Raji (cell line): Measurements from ENCODE around the gene C1orf87.

Experiments
- POLR2A ChIP-seq: IDR thresholded peaks from 2 replicates; pipeline ENCODE4 v1.6.1; 2011; ENCODE audit warnings: low read depth, low read length, control low read depth; ENCODE audit not compliant: insufficient read depth

The C1orf87 gene, protein sequence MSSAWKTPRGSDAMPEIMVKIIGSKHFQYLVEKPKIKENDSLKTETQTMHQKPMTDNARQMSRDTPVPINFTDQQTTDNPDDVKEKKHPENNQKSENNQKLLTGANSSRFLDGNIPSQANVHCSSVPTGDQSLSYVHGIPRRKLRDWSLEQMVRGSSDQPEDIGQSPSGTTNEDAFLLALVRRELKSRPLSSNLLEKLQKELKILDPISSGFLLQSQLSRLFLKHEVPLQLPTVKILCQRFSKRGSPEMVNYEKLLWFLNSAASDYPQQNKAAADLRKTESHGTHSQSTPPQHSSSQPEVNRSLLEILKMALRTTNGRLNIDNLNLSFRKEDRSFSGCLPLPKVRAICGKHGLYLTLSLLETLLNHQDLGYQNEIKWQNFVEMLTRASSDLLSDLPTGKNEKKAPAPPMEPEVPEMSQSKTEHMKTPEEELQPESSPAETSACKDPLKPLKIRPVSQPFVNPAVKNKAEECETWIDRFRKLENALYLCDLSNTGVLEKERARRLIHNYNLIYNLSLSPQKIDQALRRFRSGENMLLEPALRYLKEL

DNA sequence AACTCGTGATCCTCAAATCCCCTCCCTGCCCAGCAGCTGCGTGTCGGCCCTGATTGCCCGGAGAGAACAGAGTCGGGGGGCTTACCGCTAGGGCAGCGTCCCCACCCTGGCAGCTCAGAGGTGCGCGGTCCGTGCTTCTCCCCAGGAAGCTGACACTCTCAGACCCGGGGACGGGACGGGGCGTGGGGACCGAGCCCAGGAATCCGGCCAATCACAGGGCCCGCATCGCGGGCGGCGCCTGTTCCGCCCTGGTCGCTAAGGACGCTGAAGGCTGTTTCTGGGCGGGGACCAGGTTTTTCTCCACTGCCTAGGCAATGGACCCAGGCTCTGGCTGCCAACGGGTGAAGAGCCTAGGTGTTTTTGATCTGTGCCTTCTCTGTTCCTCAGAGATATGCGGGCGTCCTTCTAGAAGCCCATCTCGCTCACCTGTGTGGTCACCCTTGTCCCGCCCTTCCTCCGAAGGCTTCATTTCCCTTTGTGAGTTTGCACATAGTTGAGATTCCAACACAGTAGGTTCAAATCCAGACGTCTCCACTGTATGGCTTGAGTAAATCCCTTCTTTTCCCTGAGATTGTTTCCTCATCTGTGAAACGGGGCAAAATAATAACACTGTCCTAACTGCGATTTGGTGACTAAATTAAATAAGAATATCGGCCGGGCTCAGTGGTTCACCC is at the start of gene C1orf87:
C1orf87 (minus strand) TSS at position 166 of the 674 bp plus-strand sequence. CDS start 1,127 bp downstream, outside the sequence.
- TF ChIP-seq POLR2A, result no peak

DNA sequence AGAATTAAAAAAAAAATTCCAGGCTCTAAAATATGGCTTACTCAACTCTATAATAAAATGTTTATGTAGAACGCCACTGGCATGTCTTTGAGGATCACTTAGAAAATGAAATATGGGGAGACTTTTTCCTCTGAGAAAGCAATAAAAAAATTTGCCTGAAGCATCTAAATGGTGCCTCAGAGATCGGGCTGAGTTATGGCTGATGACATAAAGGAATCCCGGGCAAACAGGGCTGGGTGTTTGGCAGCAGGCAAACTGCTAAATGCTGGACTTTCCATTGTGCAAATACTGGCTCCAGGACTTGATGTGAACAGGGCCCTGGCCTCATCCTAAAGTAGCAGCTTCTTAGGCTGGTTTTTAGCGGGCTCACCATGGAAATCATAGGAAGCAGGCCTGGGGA is 44.5 kb upstream of the C1orf87 start:
- no peak for TF ChIP-seq POLR2A

DNA sequence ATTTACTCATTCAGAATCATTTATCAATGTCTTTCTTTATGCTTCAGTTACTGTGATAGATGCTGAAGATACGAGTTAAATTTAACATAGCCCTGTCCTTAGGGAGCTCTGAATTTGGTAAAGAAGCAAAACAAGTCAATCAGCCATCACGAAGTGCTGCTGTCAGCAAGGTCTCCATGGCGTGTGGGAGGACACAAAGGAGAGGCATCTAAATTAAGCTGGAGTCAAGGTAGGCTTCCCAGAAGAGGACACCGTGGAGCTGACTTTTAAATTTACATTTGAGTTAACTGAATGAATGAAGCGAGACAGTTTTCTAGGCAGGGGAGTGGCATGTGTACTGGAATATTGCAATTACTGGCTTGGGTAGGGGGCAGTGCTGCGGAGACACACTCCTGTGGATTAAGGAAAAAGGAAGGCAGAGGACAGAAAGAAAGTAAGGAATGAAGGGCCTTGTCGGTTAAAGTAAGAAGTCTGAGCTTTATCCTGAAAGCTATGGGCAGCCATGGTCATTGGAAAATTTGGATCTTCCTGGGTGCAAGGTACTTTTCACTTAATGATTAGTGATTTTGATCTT is 41.3 kb upstream of the C1orf87 start:
- TF ChIP-seq POLR2A, result no peak

DNA sequence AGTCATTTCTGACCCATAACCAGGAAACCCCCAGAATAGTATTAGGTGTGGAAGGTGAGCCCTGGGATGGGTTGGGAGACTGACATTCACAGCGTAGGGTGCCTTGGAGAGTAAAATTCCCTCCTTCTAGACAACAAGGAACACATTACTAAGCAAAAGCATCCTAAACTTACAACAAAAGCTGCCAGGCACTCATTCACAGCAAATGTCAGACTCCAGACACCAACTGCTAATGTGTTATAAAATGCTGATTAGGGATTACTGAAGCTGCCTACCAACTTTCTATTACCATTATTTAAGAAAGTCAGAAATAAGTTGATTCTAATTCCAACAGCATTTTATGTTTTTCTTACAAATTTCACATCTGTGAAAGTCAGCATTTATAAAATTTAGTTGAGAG is 40.0 kb upstream of the C1orf87 start:
- TF ChIP-seq POLR2A, result no peak

DNA sequence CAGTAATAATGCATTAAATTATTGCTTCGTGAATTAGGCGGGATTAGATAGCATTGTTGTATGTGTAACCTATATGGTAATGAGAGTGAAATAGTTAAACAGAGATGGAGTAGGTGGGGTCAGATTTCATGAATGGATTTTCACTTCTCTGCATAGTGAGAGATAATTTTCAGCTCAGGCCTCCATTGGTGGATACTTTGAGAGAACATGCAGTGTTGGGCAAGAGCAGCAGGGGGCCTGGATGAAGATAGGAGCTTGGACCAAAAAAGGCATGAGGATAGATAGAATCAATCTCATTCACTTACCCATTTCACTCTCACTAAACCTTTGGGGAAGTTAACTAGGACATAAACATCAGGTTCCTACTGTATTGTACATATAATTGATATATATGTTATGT is 39.5 kb upstream of the C1orf87 start:
- no peak for TF ChIP-seq POLR2A

DNA sequence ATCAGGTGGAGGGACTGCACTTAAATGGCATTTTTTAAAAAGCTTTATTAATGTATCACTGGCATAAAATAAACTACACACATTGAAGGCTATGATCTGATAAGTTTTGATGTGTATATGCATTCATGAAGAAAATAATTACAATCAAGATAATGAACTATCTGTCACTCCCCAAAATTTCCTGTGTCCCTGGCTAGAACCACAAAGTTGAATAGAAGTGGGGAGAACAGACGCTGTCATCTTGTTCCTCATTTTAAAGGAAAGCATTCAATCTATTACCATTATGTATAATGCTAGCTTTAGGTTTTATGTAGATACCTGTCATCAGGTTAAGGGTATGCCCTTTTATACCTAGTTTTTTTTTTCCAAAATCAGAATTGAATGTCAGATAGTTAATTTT is 38.1 kb upstream of the C1orf87 start:
- TF ChIP-seq POLR2A, result no peak

DNA sequence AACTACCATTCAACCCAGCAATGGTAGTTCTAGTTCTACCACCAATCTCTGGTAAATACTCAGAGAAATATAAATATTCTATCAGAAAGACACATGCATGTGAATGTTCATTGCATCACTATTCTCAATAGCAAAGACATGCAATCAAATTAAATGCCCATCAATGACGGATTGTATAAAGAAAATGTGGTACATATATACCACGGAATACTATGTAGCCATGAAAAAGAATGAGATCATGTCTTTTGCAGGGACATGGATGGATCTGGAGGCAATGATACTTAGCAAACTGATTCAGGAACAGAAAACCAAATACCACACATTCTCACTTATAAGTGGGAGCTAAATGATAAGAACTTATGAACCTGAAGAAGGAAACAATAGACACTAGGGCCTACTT is 37.5 kb upstream of the C1orf87 start:
- TF ChIP-seq POLR2A, result no peak

DNA sequence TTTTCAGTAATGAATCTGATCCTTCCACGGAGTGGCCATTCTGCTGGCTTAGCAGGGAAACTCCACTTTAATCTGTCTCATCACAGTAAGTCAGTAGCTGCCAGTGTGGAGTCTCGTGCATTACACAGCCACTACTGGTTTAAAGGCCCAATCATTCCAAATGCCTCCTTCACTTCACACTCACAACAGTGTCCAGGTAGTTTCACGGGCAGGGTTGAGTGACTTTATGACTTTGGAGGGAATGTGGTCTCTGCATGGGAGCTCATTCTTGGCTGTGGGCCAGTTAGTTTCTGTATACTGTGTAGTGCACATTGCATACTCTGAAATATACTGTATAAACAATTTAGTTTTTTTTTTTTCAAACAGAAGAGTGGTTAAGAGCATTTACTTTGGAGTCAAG is 34.6 kb upstream of the C1orf87 start:
- no peak for TF ChIP-seq POLR2A

DNA sequence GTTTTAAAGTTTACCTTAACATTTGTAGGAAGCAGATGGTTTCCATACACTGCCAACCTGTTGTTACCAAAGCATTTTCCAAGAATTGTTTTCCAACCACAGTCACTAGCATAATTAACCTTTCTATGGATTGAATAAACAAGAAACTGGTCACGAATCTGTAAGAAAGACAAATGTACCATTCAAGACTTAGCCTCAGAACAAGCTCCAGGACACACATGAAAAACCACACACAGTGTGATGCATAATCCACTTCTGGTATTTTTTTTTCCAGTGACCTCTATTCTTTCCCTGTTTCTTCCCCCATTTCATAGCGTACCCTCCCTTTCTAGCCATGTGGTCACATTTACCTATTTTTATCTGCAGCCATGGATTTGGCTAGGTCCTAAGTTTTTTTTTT is 29.6 kb upstream of the C1orf87 start:
- no peak for TF ChIP-seq POLR2A

DNA sequence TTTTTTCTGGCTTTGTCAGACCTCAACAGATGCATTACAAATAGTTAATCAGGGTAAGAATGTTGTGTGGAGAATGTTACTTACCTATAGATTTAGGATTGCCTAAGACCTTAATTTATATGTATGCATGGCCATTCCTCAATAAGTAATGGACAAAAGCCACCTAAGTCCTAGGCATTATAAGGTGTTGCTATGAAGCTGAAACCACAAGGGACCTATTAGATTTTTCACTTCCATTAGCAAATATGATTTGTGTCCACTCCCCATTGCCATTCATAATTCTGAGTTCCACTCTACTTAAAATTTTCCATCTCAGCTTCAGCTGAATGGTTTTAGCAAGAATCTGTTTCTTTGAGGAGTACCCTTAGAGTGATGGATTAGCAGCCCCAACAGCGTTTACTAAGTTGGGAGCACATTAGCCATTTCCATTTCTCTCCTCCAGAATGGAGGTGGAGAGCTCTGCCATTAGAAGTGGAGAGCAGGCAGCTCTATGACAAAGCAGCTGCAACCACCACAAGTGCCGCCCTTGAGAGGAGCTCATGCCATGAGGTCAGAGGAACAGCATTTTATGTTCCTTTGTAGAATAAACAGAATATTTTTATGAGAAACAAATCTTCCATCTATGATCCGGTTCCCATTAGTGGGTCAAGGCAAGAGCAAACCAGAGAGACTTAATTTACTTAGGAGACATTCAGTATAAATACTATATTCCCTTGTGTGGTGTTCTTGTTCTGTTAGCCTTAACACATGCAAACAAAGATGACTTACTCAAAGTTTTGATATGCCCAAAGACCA is 28.9 kb upstream of the C1orf87 start:
- no peak for TF ChIP-seq POLR2A

DNA sequence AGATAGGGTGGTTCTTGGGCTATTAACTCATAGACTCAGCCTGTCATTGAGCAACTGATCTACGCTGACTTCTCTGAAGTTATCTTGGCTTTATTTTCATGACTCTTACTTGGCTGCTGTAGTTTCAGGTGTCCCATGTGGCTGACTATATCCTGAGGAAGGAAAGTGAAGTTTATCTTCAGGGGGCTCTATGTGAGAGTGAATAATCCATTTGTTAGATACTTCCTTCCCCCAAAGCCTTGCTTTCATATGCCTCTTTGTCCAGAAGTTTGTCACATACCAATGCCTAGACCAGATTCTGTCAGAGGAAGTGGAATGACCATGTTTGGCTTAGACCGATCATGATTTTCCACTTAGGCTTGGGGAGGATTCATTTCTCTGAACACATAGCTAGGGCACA is 27.9 kb upstream of the C1orf87 start:
- no peak for TF ChIP-seq POLR2A

DNA sequence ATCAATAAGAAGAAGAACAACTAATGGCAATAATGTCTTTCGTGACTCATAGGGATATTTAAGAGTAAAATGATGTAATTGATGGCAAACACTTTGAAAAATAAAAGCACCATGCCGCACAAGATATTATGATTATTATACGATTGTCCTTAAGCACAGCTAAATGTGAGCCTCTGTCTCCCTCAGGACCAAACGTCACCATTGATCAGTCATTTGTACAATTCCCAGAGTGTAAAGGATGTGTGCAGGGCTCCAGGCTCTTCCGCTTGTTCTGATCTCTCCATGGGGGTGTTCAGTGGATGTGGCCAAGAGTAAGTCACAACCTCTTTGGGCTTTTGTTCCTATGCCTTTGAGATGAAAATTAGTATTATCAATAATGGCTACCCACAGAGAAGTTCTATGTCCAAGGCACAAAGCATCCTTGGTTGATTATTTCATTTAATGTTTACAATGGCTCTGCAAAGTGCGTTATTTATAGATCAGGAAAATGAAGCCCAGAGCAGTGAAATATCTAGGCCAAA is 17.7 kb upstream of the C1orf87 start:
- no peak for TF ChIP-seq POLR2A

DNA sequence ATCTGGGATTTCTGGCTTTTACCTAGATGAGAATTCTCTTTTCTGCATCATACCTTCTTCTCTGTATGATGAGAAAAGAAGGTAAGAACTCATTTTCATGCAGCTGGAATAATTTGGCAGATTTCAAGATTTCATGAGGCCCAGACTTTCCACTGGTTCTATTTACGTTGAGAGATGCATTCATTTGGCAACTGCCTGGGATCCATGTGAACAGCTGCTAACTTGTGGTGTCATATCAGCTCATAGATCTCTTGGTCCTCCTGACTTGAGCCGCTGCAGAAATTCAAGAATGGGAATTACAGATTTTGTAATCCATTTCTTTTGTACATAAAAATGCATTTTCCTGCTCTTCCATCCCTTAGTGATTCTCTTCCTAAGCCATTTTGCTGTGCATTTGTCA is 17.1 kb upstream of the C1orf87 start:
- no peak for TF ChIP-seq POLR2A

DNA sequence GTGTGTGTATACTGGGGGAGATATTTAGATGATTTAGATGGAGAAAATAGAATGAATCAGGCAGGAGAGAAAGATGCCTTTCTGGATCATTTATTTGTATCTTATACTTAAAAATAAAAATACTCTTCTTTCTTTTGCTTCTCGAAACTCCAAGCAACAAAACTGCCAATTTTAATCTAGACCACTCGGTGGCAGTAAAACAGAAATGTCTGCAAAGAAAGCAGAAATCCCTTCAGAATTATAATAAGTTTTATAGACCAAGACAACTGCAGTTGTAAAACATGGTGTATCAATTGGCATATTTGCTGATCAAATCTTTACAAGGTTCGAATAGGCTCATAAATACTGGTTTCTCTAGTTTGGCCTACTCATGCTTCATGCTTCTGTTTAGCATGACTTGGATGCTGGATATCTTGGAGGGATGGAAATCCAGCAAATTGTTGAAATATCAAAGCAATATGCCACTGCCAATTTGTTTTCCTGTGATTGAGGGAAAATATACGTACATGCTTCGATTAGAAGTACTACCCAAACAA is 15.1 kb upstream of the C1orf87 start:
- TF ChIP-seq POLR2A, result no peak

DNA sequence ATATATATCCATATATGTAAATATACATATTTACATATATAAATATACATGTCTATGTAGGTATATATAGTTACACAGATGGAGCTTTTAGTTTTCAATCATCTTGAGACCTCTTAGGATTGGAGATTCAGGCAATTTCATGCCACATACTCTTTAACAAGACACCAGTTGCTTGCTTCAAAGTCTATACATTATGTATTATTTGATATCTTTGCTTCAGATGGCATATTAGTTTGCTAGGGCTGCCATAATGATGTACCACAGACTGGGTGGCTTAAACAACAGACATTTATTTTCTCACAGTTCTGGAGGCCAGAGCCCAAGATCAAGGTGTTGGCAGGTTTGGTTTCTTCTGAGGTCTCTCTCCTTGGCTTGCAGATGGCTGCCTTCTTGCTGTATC is 14.1 kb upstream of the C1orf87 start:
- TF ChIP-seq POLR2A, result no peak

DNA sequence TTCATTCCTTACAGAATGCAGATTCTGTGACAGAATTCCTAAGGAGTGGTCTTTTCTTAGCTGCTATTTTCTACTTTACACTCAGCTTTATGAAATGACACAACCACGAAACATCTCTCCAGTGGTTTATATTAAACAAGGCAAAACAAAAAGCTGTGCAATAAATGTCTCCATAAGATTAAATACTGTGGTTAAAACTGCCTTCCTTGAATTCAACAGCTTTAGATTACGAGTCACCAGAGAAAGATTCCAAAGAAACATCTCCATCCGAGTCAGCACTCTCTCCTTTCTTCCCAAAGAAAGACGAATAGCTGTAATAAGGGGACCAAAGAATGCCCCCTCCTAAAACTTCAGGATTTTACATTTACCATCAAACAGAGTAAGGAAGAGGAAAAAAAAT is 4.6 kb upstream of the C1orf87 start:
- TF ChIP-seq POLR2A, result no peak
